Sigmoid colon (tissue), 4 donors: ENCODE results near the gene REC8.
A peak's percentile ranks its signal among the peaks of the same experiment; 100 is the strongest.

Source experiments
- CTCF ChIP-seq, 4 experiments: fragments of 450-650 bp in 3 of 4; fragments of 200-600 bp in 1 of 4; IDR thresholded peaks; one replicate each; pipeline ENCODE4 v1.5.1; 2016 to 2019; ENCODE audit warnings: antibody characterized with exemption in 4 of 4, mild to moderate bottlenecking in 3 of 4, moderate library complexity in 2 of 4
- EP300 ChIP-seq, 4 donors: sonication (generic); formaldehyde crosslinking; IDR thresholded peaks; one replicate each; pipeline ENCODE4 v1.6.1; 2017; ENCODE audit warnings: antibody characterized with exemption in 4 of 4
- POLR2A ChIP-seq, 2 donors: fragments of 450-650 bp; IDR thresholded peaks; one replicate each; pipeline ENCODE4 v1.6.1; 2016; ENCODE audit warnings: antibody characterized with exemption in 2 of 2, mild to moderate bottlenecking in 2 of 2, moderate library complexity in 2 of 2
- POLR2AphosphoS5 ChIP-seq, 4 donors: sonication (generic); formaldehyde crosslinking; IDR thresholded peaks; one replicate each; pipeline ENCODE4 v1.6.1; 2017; ENCODE audit warnings: antibody characterized with exemption in 4 of 4

GRCh38 chr14:24179961-24180796 is 8.3 kb downstream of the REC8 start:
- TF ChIP-seq CTCF (IDR thresholded peaks at IDR 0.05) (no peak), POLR2A (IDR thresholded peaks at IDR 0.05) (no peak), EP300 (IDR thresholded peaks at IDR 0.05) (peak in 1 of 4 donors; percentile 32), POLR2AphosphoS5 (IDR thresholded peaks at IDR 0.05) (peak in 2 of 4 donors; percentile 45 to 69)
